Ovary (tissue), 9 donors: ENCODE measurements around the gene VHLL. TPM values are rescaled to one million over a fixed set of nuclear protein-coding genes. Genes with fewer than 3 reads are reported as not detected.

ENCODE experiments used
- DNase-seq, 5 donors: peaks; one replicate each; pipeline ENCODE4 v3.0.0-alpha.2; 2019 to 2020
- H3K27ac ChIP-seq, 2 donors: fragments of 200-600 bp; one replicate each; pipeline versions ENCODE4 v1.5.1 to v1.8.0; 2019 to 2022
- H3K27me3 ChIP-seq: fragments of 200-600 bp; one replicate; pipeline ENCODE4 v1.8.0; 2022
- H3K36me3 ChIP-seq: fragments of 200-600 bp; sonication (generic); one replicate; pipeline ENCODE4 v1.5.1; 2019
- H3K4me1 ChIP-seq: one replicate; pipeline ENCODE4 v1.8.1; 2013; ENCODE audit warnings: mild to moderate bottlenecking, moderate library complexity; ENCODE audit not compliant: insufficient read depth
- H3K4me3 ChIP-seq: fragments of 200-600 bp; sonication (generic); one replicate; pipeline ENCODE4 v1.5.1; 2017
- H3K9me3 ChIP-seq, 2 donors: fragments of 200-600 bp in 1 of 2; sonication (generic) in 1 of 2; one replicate each; pipeline versions ENCODE4 v1.5.1 to v1.8.1; 2013 to 2019; ENCODE audit warnings: mild to moderate bottlenecking in 1 of 2, moderate library complexity in 1 of 2
- EP300 ChIP-seq: sonication (generic); formaldehyde crosslinking; IDR thresholded peaks from one replicate; pipeline ENCODE4 v1.6.1; 2017; ENCODE audit warnings: antibody characterized with exemption
- POLR2A ChIP-seq: fragments of 450-650 bp; IDR thresholded peaks from one replicate; pipeline ENCODE4 v1.6.1; 2017; ENCODE audit warnings: antibody characterized with exemption, mild to moderate bottlenecking, moderate library complexity
- WGBS, 3 donors: extraction: QIAGEN DNeasy Blood & Tissue Kit in 1 of 3; methylation state at CpG; one replicate each; pipeline versions ENCODE4 v1.1.5 to v1.1.7; 2013 to 2017; 5-methylcytosine and 5-hydroxymethylcytosine counted together
- intact Hi-C, 4 donors: fragments of 100-400 bp; cut with DNase I; formaldehyde crosslinking; loops; one replicate each; pipeline versions ENCODE4 v1.11.0 to v1.15.1; 2022 to 2023
- polyA plus RNA-seq, 2 donors: library from polyadenylated mRNA; stranded (reverse); fragments of 200-250 nt in 1 of 2; fragments of 350-450 nt in 1 of 2; fragmentation: Illumina TruSeq in 1 of 2; extraction: RNeasy Lipid Tissue Mini Kit (QIAGEN cat#74804) in 1 of 2; gene quantifications; one replicate each; pipeline ENCODE4 v1.2.3, GENCODE V29; 2013 to 2014
- total RNA-seq, 7 donors: library from RNA; depleted of rRNA in 2 of 7; stranded (reverse); fragments of >200 nt in 2 of 7; fragmentation: NEBNext Ultra II Directional in 3 of 7; extraction: Animal tissue kit (Norgen Biotek cat#: 25700) in 3 of 7; gene quantifications; one replicate each; pipeline versions ENCODE4 v1.1.0 to v1.2.4, GENCODE V29; 2016 to 2023
- TF ChIP-seq, protein P1 (sequence below), 3 donors: fragments of 450-650 bp in 2 of 3; fragments of 200-600 bp in 1 of 3; IDR thresholded peaks; one replicate each; pipeline versions ENCODE4 v1.5.1 to v1.8.0; 2016 to 2022; ENCODE audit warnings: antibody characterized with exemption in 3 of 3, mild to moderate bottlenecking in 1 of 3
- donor health status: DM: no; HTN: no; CAD: no; lungs with moderate emphysema.
- donor health status: DM: no; HTN: no; CAD: no.
- donor health status: Bipolar disorder and iron deficiency.
- donor health status: DM: yes; HTN: yes; CAD: no.
- donor health status: DM: no; HTN: no; CAD: no.
- donor health status: DM: yes; HTN: yes; CAD: no.

VHLL gene
- total and polyA plus RNA-seq, 9 donors = 0.33 to 0.56 (median 0.40) TPM; not detected in 5

DNA sequence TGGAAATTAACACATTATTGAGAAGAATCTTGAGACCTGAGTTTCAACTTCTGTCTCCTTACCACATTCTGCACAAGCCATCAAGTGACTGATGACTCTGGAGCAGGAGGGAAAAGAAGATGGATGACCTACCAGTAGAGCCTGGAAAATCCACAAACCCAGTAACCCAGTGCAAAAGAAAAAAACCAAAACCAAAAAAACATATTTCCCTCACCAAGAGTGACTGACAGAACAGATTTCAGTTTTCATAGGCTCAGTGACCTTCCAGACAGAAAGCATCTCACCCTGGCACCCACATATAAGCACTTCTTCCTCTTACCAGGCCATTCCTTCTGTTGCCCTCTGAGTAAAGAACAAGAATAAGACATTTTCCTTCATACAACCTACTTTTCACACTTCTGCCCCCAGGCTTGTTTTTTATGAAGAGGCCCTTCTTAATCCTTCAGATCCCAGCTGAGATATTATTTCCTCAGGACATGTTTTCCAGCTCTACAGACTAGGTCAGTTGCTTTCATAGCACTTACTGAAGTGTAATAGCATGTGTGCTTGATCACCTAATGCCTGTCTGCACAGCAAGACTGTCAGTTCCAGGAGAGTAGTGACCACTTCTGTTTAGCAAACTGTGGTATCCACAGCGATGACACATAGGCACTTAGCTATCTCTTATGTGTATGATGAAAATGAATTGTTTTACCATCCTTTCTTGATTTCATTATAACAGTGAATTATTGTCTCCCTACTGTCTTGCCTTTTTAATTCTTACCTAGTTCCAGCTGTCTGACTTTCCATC lies 43.3 kb upstream of the VHLL start:
- H3K27ac ChIP-seq = no peak overlapping the region
- intact Hi-C loops = loop anchor here in 1 of 4 donors (5.0 kb wide), 1 partner anchor 520 kb away; the partner anchor contains the start of gene NTRK1
- H3K27me3 ChIP-seq = no peaks in the 10 kb centered on the region
- WGBS, 3 donors = 79 to 92% (median 84%) methylated on average over 1 of the region's 1 CpG
- no peak for DNase-seq
- no peaks in the 10 kb centered on the region for H3K36me3 ChIP-seq
- H3K9me3 ChIP-seq = no peaks in the 10 kb centered on the region
- no peaks in the 10 kb centered on the region for H3K4me1 ChIP-seq
- H3K4me3 ChIP-seq = no peak overlapping the region
- TF ChIP-seq POLR2A (no peak), EP300 (no peak)
- TF ChIP-seq, protein P1, sequence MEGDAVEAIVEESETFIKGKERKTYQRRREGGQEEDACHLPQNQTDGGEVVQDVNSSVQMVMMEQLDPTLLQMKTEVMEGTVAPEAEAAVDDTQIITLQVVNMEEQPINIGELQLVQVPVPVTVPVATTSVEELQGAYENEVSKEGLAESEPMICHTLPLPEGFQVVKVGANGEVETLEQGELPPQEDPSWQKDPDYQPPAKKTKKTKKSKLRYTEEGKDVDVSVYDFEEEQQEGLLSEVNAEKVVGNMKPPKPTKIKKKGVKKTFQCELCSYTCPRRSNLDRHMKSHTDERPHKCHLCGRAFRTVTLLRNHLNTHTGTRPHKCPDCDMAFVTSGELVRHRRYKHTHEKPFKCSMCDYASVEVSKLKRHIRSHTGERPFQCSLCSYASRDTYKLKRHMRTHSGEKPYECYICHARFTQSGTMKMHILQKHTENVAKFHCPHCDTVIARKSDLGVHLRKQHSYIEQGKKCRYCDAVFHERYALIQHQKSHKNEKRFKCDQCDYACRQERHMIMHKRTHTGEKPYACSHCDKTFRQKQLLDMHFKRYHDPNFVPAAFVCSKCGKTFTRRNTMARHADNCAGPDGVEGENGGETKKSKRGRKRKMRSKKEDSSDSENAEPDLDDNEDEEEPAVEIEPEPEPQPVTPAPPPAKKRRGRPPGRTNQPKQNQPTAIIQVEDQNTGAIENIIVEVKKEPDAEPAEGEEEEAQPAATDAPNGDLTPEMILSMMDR (IDR thresholded peaks at IDR 0.05) = no peak

DNA sequence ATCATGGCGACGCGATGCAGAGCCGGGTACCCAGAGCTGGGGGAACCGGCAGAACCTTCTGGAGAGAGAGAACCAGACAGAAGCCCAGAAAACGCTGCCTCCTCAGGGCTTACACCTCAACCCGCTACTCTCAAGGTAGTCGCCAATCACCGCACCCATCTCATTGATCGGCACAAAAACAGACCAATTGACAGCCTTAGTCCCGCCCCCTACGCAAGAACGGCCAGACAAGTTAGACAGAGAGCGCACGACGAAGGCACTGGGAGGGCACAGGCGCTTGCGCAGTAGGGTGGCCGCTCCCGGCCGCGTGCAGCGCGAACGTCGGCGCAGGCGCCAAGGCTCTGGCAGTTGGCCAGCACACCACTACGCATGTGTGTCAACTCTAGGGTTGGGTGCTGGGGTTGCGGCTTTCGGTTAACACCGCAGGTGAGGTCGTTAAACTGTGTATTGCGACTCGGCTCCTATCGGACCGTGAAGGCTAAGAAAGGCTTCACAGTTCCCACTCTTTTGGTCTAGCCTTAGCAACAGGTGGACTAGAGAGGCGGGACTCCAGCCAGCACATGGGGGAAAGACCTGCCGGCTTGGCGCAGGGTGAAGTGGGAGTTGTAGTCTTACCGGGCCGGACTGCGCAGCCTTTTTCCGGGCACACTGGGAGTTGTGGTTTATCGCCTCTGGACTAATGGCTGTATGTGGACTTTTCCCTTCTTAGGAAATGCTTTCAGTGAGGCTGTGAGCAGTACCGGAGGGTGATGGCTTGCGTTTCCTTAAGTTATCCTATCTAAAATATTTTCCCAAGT lies 39.3 kb upstream of the VHLL start, which contains the start of the genes CCT3 and TSACC:
Gene CCT3, minus strand, starts transcription at position 113 of the 797 bp plus-strand sequence. Its CDS starts 108 bp downstream, at position 5.
Gene TSACC, plus strand, starts transcription at position 347 of the 797 bp plus-strand sequence. CDS start 1,232 bp downstream, outside the sequence.
- H3K27ac ChIP-seq = peak within 1 kb of the TSS; percentile 26 to 68
- H3K36me3 ChIP-seq = no peaks in the 10 kb centered on the region
- TF ChIP-seq, protein P1 (IDR thresholded peaks at IDR 0.05) = no peak
- peak; percentile 64 for TF ChIP-seq EP300
- peak; percentile 42 for TF ChIP-seq POLR2A
- WGBS, 3 donors = 0 to 1% (median 0%) methylated on average over 47 of the region's 47 CpGs
- peak; percentile 99 to 100 (median 100) for DNase-seq
- no peaks in the 10 kb centered on the region for H3K27me3 ChIP-seq
- peaks cover 7% of the 10 kb centered on the region for H3K4me1 ChIP-seq
- peak within 1 kb of the TSS; percentile 77 for H3K4me3 ChIP-seq
- intact Hi-C loops = no loop called here
- no peaks in the 10 kb centered on the region for H3K9me3 ChIP-seq

DNA sequence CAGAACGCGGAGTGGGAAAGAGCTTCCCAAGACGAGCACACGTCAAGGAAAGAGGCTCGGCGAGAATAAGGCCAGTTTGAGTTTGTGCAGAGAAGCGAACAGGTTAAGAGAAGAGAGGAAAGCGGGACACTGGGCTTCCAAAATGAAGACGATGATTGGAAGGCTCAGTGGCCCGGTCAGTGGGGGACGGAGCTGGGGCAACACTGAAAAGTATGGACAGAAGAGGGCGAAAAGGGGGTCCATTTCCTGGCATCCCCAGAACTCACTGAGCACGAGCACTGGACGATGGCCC lies 38.7 kb upstream of the VHLL start:
- DNase-seq = peak in 1 of 5 donors; percentile 32
- Histone ChIP-seq H3K27ac (peak overlapping the region in 1 of 2 donors; percentile 57), H3K4me1 (peaks cover 7% of the 10 kb centered on the region), H3K9me3 (no peaks in the 10 kb centered on the region), H3K27me3 (no peaks in the 10 kb centered on the region), H3K4me3 (peak overlapping the region; percentile 77), H3K36me3 (no peaks in the 10 kb centered on the region)
- TF ChIP-seq POLR2A = no peak
- TF ChIP-seq, protein P1 (IDR thresholded peaks at IDR 0.05) = peak in 1 of 3 donors; percentile 11
- 0 to 1% (median 0%) methylated on average over 14 of the region's 14 CpGs for WGBS, 3 donors
- intact Hi-C loops = no loop called here

DNA sequence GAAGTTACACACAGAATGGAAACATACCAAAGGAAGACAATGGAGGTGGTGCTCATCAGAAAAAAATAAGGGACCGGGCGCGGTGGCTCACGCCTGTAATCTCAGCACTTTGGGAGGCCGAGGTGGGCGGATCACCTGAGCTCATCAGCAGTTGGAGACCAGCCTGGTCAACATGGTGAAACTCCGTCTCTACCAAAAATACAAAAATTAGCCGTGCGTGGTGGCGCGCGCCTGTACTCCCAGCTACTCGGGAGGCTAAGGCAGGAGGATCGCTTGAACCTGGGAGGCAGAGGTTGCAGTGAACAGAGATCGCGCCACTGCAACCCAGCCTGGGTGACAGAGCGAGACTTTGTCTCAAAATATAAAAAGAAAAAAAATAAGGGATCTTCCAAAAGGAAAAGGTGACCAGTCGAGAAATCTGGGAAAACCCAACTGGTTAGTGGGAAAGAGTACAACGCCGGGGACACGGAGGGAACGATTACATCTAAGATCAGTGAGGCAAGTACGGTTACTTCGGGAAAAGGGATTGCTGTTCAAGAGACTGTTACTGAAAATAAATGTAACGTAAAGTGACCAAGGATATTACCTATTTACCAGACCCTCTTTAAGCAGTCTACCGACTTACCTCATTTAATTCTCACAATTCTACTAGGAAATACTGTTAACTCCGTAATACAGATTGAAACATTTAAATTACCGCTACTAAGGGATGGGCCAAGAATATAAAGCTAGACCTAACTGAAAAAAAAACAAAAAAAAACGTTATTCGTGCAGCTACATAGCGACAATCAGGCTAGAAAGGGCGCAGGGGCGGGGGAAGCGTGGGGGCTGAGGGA lies 38.2 kb upstream of the VHLL start:
- WGBS, 3 donors = 21 to 35% (median 34%) methylated on average over 34 of the region's 34 CpGs
- intact Hi-C loops = no loop called here
- H3K27ac ChIP-seq = peak overlapping the region in 1 of 2 donors; percentile 57

More for the DNA sequence above, 38.2 kb upstream of the VHLL start:
- peak in 2 of 5 donors; percentile 27 to 31 for DNase-seq
- H3K27me3 ChIP-seq = no peaks in the 10 kb centered on the region
- peak overlapping the region; percentile 77 for H3K4me3 ChIP-seq
- H3K9me3 ChIP-seq = no peaks in the 10 kb centered on the region
- no peak for TF ChIP-seq POLR2A
- TF ChIP-seq, protein P1 (IDR thresholded peaks at IDR 0.05) = no peak
- no peak for TF ChIP-seq EP300
- no peaks in the 10 kb centered on the region for H3K36me3 ChIP-seq
- H3K4me1 ChIP-seq = peaks cover 7% of the 10 kb centered on the region
